H9 (cell line): ENCODE results near the gene SMCO1. TPM values are rescaled to one million over a fixed set of nuclear protein-coding genes. Genes with fewer than 3 reads are reported as not detected.

Experiments used
- DNase-seq: peaks from one replicate; pipeline ENCODE4 v3.0.0-alpha.2; 2017
- H2AFZ ChIP-seq: one replicate; pipeline ENCODE4 v1.6.1; 2013; ENCODE audit warnings: mild to moderate bottlenecking, low read length, control low read depth, moderate library complexity
- H2AK5ac ChIP-seq: 2 replicates; pipeline ENCODE4 v1.6.1; 2013; ENCODE audit warnings: low read length, control low read depth, mixed read lengths; ENCODE audit not compliant: insufficient read length
- H2BK120ac ChIP-seq: one replicate; pipeline ENCODE4 v1.6.1; 2013; ENCODE audit warnings: low read depth, mild to moderate bottlenecking, low read length, control low read depth, inconsistent platforms; ENCODE audit not compliant: poor library complexity, severe bottlenecking
- H2BK12ac ChIP-seq: 2 replicates; pipeline ENCODE4 v1.6.1; 2013; ENCODE audit warnings: low read length, control low read depth, mixed read lengths, low read depth; ENCODE audit not compliant: insufficient read length
- H2BK15ac ChIP-seq: 2 replicates; pipeline ENCODE4 v1.6.1; 2013; ENCODE audit warnings: low read depth, low read length, control low read depth
- H2BK20ac ChIP-seq: one replicate; pipeline ENCODE4 v1.6.1; 2013; ENCODE audit warnings: low read depth, mild to moderate bottlenecking, low read length, control low read depth, inconsistent platforms; ENCODE audit not compliant: poor library complexity, severe bottlenecking
- H2BK5ac ChIP-seq: 2 replicates; pipeline ENCODE4 v1.6.1; 2013; ENCODE audit warnings: low read length, control low read depth, mixed read lengths; ENCODE audit not compliant: insufficient read length
- H3K14ac ChIP-seq: 2 replicates; pipeline ENCODE4 v1.6.1; 2013; ENCODE audit warnings: low read length, control low read depth; ENCODE audit not compliant: insufficient read depth
- H3K18ac ChIP-seq: 2 replicates; pipeline ENCODE4 v1.6.1; 2013; ENCODE audit warnings: low read depth, mild to moderate bottlenecking, mixed read lengths, low read length, control low read depth; ENCODE audit not compliant: insufficient read length
- H3K23ac ChIP-seq: 2 replicates; pipeline ENCODE4 v1.6.1; 2013; ENCODE audit warnings: low read length, control low read depth, mixed read lengths, low read depth; ENCODE audit not compliant: insufficient read length
- H3K23me2 ChIP-seq: 2 replicates; pipeline ENCODE4 v1.6.1; 2013; ENCODE audit warnings: low read depth, mild to moderate bottlenecking, mixed read lengths, low read length, control low read depth; ENCODE audit not compliant: insufficient read length, poor library complexity, severe bottlenecking
- H3K27ac ChIP-seq: 2 replicates; pipeline ENCODE4 v1.5.1; 2013; ENCODE audit warnings: low read length, control low read depth, mixed read lengths, low read depth; ENCODE audit not compliant: insufficient read length
- H3K27me3 ChIP-seq: 2 replicates; pipeline ENCODE4 v1.6.1; 2013; ENCODE audit warnings: low read length, control low read depth, inconsistent platforms; ENCODE audit not compliant: insufficient read depth
- H3K4ac ChIP-seq: 2 replicates; pipeline ENCODE4 v1.6.1; 2013; ENCODE audit warnings: low read depth, mild to moderate bottlenecking, control low read depth, inconsistent platforms, low read length, moderate library complexity
- H3K4me1 ChIP-seq: 2 replicates; pipeline ENCODE4 v1.6.1; 2013; ENCODE audit warnings: low read length, control low read depth, inconsistent platforms; ENCODE audit not compliant: insufficient read depth
- H3K4me2 ChIP-seq: 2 replicates; pipeline ENCODE4 v1.6.1; 2013; ENCODE audit warnings: low read length, control low read depth, mixed read lengths; ENCODE audit not compliant: insufficient read length, insufficient read depth
- H3K56ac ChIP-seq: 2 replicates; pipeline ENCODE4 v1.6.1; 2013; ENCODE audit warnings: low read depth, mild to moderate bottlenecking, mixed read lengths, low read length, control low read depth; ENCODE audit not compliant: insufficient read length
- H3K79me1 ChIP-seq: 2 replicates; pipeline ENCODE4 v1.6.1; 2013; ENCODE audit warnings: low read depth, mild to moderate bottlenecking, moderate library complexity, low read length, control low read depth, inconsistent platforms; ENCODE audit not compliant: insufficient read depth, poor library complexity, severe bottlenecking
- H3K79me2 ChIP-seq: 2 replicates; pipeline ENCODE4 v1.6.1; 2013; ENCODE audit warnings: low read length, control low read depth, inconsistent platforms; ENCODE audit not compliant: insufficient read depth
- H3K9ac ChIP-seq: 2 replicates; pipeline ENCODE4 v1.6.1; 2013; ENCODE audit warnings: low read length, control low read depth, mixed read lengths; ENCODE audit not compliant: insufficient read length; ENCODE audit errors: extremely low read depth
- H3K9me3 ChIP-seq: one replicate; pipeline ENCODE4 v1.6.1; 2013; ENCODE audit warnings: low read depth, low read length, inconsistent platforms; ENCODE audit not compliant: control insufficient read depth
- H3T11ph ChIP-seq: one replicate; pipeline ENCODE4 v1.6.1; 2013; ENCODE audit warnings: mild to moderate bottlenecking, low read length, control low read depth, inconsistent platforms
- H4K20me1 ChIP-seq: one replicate; pipeline ENCODE4 v1.6.1; 2013; ENCODE audit not compliant: control insufficient read depth, insufficient read length, insufficient read depth
- H4K5ac ChIP-seq: 2 replicates; pipeline ENCODE4 v1.6.1; 2013; ENCODE audit warnings: low read depth, mild to moderate bottlenecking, mixed read lengths, low read length, control low read depth; ENCODE audit not compliant: insufficient read length
- H4K8ac ChIP-seq: replicated peaks from 2 replicates; pipeline ENCODE4 v1.6.1; 2013; ENCODE audit warnings: low read length, control low read depth, mixed read lengths, low read depth; ENCODE audit not compliant: insufficient read length
- H4K91ac ChIP-seq: 2 replicates; pipeline ENCODE4 v1.6.1; 2013; ENCODE audit warnings: low read depth, mild to moderate bottlenecking, moderate library complexity, mixed read lengths, low read length, control low read depth; ENCODE audit not compliant: insufficient read length
- H3K27ac Mint-ChIP-seq, 3 experiments: 2 replicates in 2 of 3; 3 replicates in 1 of 3; pipeline ENCODE4 v1.8.0; 2020 to 2021; ENCODE audit warnings: mixed read lengths in 3 of 3, mild to moderate bottlenecking in 1 of 3, moderate library complexity in 1 of 3
- H3K27me3 Mint-ChIP-seq: 2 replicates; pipeline ENCODE4 v1.8.0; 2021; ENCODE audit warnings: low read depth, mild to moderate bottlenecking, moderate library complexity, mixed read lengths
- H3K36me3 Mint-ChIP-seq, 3 experiments: 2 replicates in 2 of 3; 3 replicates in 1 of 3; pipeline ENCODE4 v1.8.0; 2020 to 2021; ENCODE audit warnings: low read depth in 3 of 3, mixed read lengths in 3 of 3; ENCODE audit not compliant: insufficient read depth in 1 of 3
- H3K4me1 Mint-ChIP-seq, 2 experiments: 2 replicates each; pipeline ENCODE4 v1.8.0; 2020; ENCODE audit warnings: mixed read lengths in 2 of 2
- H3K4me3 Mint-ChIP-seq, 2 experiments: 2 replicates in 1 of 2; 3 replicates in 1 of 2; pipeline ENCODE4 v1.8.0; 2020 to 2021; ENCODE audit warnings: mild to moderate bottlenecking in 2 of 2, mixed read lengths in 2 of 2, moderate library complexity in 1 of 2
- H3K9me3 Mint-ChIP-seq, 2 experiments: 2 replicates in 1 of 2; 3 replicates in 1 of 2; pipeline ENCODE4 v1.8.0; 2020; ENCODE audit warnings: mild to moderate bottlenecking in 2 of 2, mixed read lengths in 2 of 2, moderate library complexity in 1 of 2
- CTCF ChIP-seq: fragments of 200-600 bp; sonication (generic); conservative IDR thresholded peaks from 3 replicates; pipeline ENCODE4 v1.8.0; 2021; ENCODE audit warnings: antibody characterized with exemption, mild to moderate bottlenecking
- WGBS: extraction: QIAGEN DNeasy Blood & Tissue Kit; methylation state at CpG from one replicate; pipeline ENCODE4 v1.1.7; 2013; ENCODE audit warnings: missing lambda C conversion rate, low lambda C conversion rate, mixed read lengths; ENCODE audit not compliant: insufficient read length; ENCODE audit errors: extremely low coverage; 5-methylcytosine and 5-hydroxymethylcytosine counted together
- long read RNA-seq: library from polyadenylated mRNA; unstranded; transcript quantifications from one replicate; pipeline ENCODE4 v2.0.0, GENCODE V29; 2020
- total RNA-seq: library from RNA; stranded (reverse); gene quantifications from 2 replicates; pipeline ENCODE4 v1.2.1, GENCODE V29; 2021

SMCO1 gene, protein sequence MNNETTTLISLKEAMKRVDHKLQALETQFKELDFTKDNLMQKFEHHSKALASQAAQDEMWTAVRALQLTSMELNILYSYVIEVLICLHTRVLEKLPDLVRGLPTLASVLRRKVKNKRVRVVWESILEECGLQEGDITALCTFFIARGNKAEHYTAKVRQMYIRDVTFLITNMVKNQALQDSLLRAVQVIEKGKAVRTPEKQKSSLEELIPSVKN
- total RNA-seq, result not detected in 2 replicates
- long read RNA-seq, result 0 reads

- Histone ChIP-seq H2AK5ac (no peak within 1 kb of the TSS), H3K27me3 (no peaks in the 10 kb centered on the region), H2AFZ (no peak within 1 kb of the TSS), H3K4ac (no peak within 1 kb of the TSS), H3K56ac (no peak within 1 kb of the TSS), H2BK5ac (no peak within 1 kb of the TSS), H4K8ac (no peak within 1 kb of the TSS), H3K23me2 (no peaks in the 10 kb centered on the region), H2BK120ac (no peak within 1 kb of the TSS), H4K5ac (no peak within 1 kb of the TSS), H2BK20ac (no peak within 1 kb of the TSS), H3K79me1 (no peaks in the 10 kb centered on the region), H3K23ac (no peak within 1 kb of the TSS), H3K14ac (no peak within 1 kb of the TSS), H3K4me2 (no peak within 1 kb of the TSS), H3K79me2 (no peaks in the 10 kb centered on the region), H3T11ph (no peak within 1 kb of the TSS), H3K9ac (no peak within 1 kb of the TSS), H4K20me1 (no peaks in the 10 kb centered on the region), H2BK15ac (no peak within 1 kb of the TSS), H4K91ac (no peak within 1 kb of the TSS), H3K9me3 (peaks cover 17% of the 10 kb centered on the region), H3K18ac (no peak within 1 kb of the TSS), H3K27ac (no peak within 1 kb of the TSS), H3K4me1 (no peaks in the 10 kb centered on the region), H2BK12ac (no peak within 1 kb of the TSS)
- H3K9me3 Mint-ChIP-seq, result peaks cover 30 to 32% of the 10 kb centered on the region in 2 experiments
- H3K4me1 Mint-ChIP-seq, result peaks cover 11 to 23% of the 10 kb centered on the region in 2 experiments
- no peak within 1 kb of the TSS; a peak in 1 of 7 replicates for H3K27ac Mint-ChIP-seq
- TF ChIP-seq CTCF, result no peak
- no peak for DNase-seq
- peaks cover 13 to 24% (median 17%) of the 10 kb centered on the region in 3 experiments for H3K36me3 Mint-ChIP-seq
- no peak within 1 kb of the TSS for H3K4me3 Mint-ChIP-seq
- no CpG with 5 or more reads among the region's 10 CpGs for WGBS
- peaks cover 2% of the 10 kb centered on the region for H3K27me3 Mint-ChIP-seq
These were observed at the start of gene SMCO1 for GRCh38 chr3:196514913-196515621. TSS of gene SMCO1 (minus strand) at chr3:196515346. CDS start at chr3:196515209, 137 bp downstream.
